ENCODE results near the gene SESTD1. TPM values are rescaled to one million over a fixed set of nuclear protein-coding genes. Genes with fewer than 3 reads are reported as not detected.
A peak's percentile ranks its signal among the peaks of the same experiment; 100 is the strongest.

Gene SESTD1
- total and polyA plus RNA-seq, 11 donors, result 2.9 to 48.7 (median 31.8) TPM

- Histone ChIP-seq H3K27ac (no peak overlapping the region), H3K36me3 (no peaks in the 10 kb centered on the region), H3K4me3 (no peak overlapping the region), H3K27me3 (no peaks in the 10 kb centered on the region), H3K4me1 (peaks cover 0 to 37% (median 12%) of the 10 kb centered on the region in 12 donors), H3K9me3 (no peaks in the 10 kb centered on the region)
- ATAC-seq, result no peak
- DNase-seq, result no peak
- no peak for TF ChIP-seq POLR2A (IDR thresholded peaks at IDR 0.05)
- intact Hi-C loops (cut with DNase I), result loop anchor here in 1 of 10 donors (10.0 kb wide), 1 partner anchor 51 kb away; no protein-coding TSS in a partner anchor
- 70 to 72% (median 72%) methylated on average over 4 of the region's 4 CpGs for WGBS, 4 donors
Observed at GRCh38 chr2:179266271-179266670, 1.6 kb upstream of the SESTD1 start.

GRCh38 chr2:179265082-179265510, 464 bp upstream of the SESTD1 start:
- Histone ChIP-seq H3K36me3 (no peaks in the 10 kb centered on the region), H3K4me3 (peak overlapping the region; percentile 50 to 90 (median 78)), H3K27me3 (no peaks in the 10 kb centered on the region), H3K9me3 (no peaks in the 10 kb centered on the region), H3K27ac (peak overlapping the region; percentile 66 to 94 (median 84)), H3K4me1 (peaks cover 0 to 37% (median 13%) of the 10 kb centered on the region in 12 donors)
- no peak for TF ChIP-seq CTCF (IDR thresholded peaks at IDR 0.05)
- no peak for TF ChIP-seq POLR2A (IDR thresholded peaks at IDR 0.05)
- ATAC-seq (peak; percentile 33 to 57 (median 42)), DNase-seq (no peak)
- 49 to 55% (median 52%) methylated on average over 5 of the region's 5 CpGs for WGBS, 4 donors
- intact Hi-C loops (cut with DNase I), result loop anchor here in 1 of 10 donors (10.0 kb wide), 1 partner anchor 50 kb away; no protein-coding TSS in a partner anchor

GRCh38 chr2:179263446-179264367, 925 bp downstream of the SESTD1 start:
- Histone ChIP-seq H3K27me3 (no peaks in the 10 kb centered on the region), H3K4me3 (peak overlapping the region; percentile 50 to 90 (median 78)), H3K9me3 (no peaks in the 10 kb centered on the region), H3K36me3 (no peaks in the 10 kb centered on the region), H3K4me1 (peaks cover 0 to 36% (median 14%) of the 10 kb centered on the region in 12 donors), H3K27ac (peak overlapping the region; percentile 66 to 94 (median 84))
- TF ChIP-seq CTCF (IDR thresholded peaks at IDR 0.05) (no peak), POLR2A (IDR thresholded peaks at IDR 0.05) (no peak)
- DNase-seq (peak; percentile 36 to 77 (median 63)), ATAC-seq (peak; percentile 22 to 49 (median 48))
- intact Hi-C loops (cut with DNase I), result loop anchor here in 3 of 10 donors (5.0 to 10.0 kb wide), 3 partner anchors 36 to 49 kb away; no protein-coding TSS in a partner anchor
- WGBS, 4 donors, result 0 to 1% (median 0%) methylated on average over 41 to 62 of the region's 62 CpGs

- ATAC-seq, result peak in 1 of 4 donors; percentile 24
- H3K9me3 ChIP-seq, result no peaks in the 10 kb centered on the region
- WGBS, 4 donors, result 35 to 49% (median 37%) methylated on average over 4 of the region's 4 CpGs
- no peaks in the 10 kb centered on the region for H3K36me3 ChIP-seq
- no peak for DNase-seq
- no peaks in the 10 kb centered on the region for H3K27me3 ChIP-seq
- H3K27ac ChIP-seq, result peak overlapping the region in 9 of 12 donors; percentile 66 to 94 (median 84)
- H3K4me3 ChIP-seq, result peak overlapping the region in 11 of 12 donors; percentile 63 to 90 (median 80)
- TF ChIP-seq POLR2A (IDR thresholded peaks at IDR 0.05) (no peak), CTCF (IDR thresholded peaks at IDR 0.05) (no peak)
- intact Hi-C loops (cut with DNase I), result loop anchor here in 3 of 10 donors (5.0 to 10.0 kb wide), 3 partner anchors 36 to 48 kb away; no protein-coding TSS in a partner anchor
- peaks cover 0 to 33% (median 14%) of the 10 kb centered on the region in 12 donors for H3K4me1 ChIP-seq
Observed at GRCh38 chr2:179263015-179263414, 1.6 kb downstream of the SESTD1 start.

Measured in heart left ventricle (tissue), 16 donors.